Measurements from ENCODE around the gene GEMIN7.

GEMIN7 gene

DNA sequence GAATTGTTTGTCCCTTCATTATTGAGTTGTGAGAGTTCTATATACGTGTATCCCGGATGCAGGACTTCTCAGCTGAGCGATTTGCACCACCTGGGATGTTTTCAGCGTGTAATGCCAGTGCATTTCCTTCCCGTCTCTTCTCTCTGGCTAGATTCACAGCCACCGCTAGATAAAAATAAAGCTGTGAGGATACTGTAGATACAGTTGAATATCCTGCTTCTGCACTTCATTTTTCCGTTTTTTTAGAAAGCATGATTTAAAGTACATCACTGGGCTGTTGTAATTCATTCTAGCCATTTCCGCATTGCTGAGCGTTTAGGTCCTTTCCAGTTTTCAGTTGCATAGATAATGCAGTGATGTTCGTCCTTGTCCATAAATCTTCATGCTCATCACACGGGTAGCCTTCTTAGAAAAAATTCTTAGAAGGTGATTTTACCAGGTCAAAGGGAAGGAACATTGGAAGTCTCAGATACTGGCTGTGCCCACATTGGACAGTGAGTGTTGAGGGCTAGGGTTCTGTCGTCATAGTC is 28.6 kb downstream of the GEMIN7 start:
- no peak for DNase-seq

DNA sequence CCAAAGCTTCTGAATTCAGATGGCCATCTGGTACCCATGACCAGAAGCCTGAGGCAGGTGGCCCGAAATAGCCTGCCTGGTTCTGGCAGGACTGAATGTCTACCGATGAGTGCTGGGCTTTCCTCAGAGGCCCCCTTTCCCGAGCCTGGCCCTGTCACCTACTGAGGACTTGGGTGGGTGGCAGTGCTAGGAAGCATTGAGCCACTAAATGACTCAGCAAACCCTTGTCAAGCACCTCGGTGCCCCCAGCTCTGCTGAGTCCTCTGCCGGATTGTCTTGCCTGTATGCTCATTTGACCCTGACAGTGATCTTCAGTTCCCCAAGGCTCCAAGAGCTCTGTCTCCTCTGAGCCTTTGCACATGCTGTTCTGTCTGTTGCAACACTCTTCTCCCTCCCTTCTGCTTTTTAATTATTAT is 31.8 kb downstream of the GEMIN7 start:
- no peak for DNase-seq

DNA sequence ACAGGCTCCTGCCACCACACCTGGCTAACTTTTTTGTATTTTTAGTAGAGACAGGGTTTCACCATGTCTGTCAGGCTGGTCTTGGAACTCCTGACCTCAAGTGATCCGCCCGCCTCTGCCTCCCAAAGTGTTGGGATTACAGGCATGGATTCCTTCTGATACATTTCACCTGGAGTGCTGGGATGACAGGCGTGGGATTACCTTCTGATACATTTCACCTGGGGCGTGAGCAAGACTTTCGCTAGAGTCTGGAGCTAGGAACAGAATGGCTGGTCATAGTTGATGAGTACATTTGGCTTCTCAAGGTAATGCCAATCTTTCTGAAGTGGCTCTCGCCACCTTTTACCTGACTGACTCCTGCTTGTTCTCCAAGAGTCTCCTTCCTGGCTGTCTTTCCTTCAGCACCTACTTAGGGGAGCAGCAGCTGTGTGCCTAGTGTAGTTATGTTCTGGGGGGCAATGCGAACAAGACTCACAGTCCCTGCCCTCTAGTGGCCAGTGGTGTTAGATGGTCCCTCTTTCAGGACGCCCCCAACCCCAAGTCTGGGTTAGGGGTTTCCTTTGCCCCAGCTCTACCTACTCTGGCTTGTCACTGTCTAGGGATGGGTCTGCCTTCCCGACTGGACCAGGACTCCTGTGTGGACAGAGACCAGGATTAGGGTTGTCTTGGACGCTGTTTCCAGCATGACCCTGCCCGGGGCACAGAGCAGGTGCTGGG is 33.2 kb downstream of the GEMIN7 start:
- DNase-seq: no peak

DNA sequence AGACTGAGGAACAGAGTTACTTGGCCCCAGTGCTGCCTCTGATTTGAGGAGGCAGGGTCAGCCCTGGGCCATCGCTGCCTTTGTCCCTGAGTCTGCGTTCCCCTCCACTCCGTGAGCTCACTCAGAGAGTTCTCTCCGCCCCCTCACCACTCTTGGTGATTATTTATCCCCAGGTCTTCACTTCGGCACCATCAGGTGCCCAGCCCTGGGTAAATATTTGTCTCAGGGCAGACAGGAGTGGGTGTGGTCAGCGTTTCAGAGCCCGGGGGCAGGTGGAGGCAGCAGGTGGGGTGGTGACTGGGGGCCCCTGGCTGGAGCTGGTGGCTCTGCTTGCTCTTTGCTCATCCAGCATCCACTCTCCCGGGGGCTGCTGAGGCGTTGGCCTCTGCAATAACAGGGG is 34.6 kb downstream of the GEMIN7 start:
- peak; percentile 85 for DNase-seq

DNA sequence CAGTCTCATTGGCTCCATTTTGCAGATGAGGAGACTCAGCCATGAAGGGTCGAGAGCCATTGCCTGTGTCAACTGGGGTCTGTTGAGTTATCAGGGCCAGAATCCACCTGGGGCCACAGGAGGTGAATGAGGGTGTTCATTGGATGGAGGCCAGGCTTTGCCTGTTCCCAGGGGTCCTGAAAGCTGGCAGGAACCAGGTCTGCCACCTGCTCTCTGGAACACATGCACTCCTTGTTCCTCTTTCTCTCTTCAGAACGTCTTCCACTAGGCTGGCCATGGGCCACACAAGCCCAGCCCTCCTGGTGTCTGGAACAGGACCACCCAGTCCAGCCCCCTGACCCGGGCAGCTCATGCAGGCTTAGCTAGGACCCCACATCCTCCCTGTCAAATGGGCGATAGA is 35.1 kb downstream of the GEMIN7 start:
- peak; percentile 51 for DNase-seq

DNA sequence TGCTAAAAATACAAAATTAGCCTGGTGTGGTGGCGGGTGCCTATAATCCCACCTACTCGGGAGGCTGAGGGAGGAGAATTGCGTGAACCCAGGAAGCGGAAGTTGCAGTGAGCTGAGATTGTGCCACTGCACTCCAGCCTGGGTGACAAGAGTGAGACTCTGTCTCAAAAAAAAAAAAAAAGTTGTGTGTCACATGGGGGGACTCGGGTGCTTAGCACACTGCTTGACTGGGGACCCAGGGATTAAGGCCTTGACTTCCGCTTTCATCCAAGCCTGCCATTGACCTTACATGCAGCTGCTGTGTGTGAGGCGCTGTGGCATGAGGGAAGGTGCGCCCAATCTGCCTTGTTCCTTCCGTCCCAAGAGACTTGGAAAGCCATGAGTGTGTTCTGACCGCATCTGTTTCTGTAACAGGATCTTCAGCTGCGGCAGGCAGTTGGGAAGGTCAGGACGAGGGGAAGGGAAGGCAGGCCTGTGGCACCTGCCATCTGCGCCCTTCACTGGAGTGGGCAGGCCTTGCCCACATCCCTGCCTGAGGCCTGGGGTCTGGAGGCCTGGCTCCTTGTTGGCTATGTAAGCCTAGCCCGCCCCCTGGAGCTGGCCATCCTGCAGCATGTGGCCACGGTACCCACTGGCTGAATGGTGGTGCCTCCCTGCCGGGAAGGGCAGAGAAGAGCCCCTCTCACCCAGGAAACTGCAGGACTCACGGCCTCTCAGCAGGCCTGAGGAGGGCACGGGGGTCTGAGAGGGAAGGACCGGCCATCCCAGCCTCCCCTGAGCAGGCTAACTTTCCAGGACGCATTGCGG is 37.0 kb downstream of the GEMIN7 start:
- no peak for DNase-seq

DNA sequence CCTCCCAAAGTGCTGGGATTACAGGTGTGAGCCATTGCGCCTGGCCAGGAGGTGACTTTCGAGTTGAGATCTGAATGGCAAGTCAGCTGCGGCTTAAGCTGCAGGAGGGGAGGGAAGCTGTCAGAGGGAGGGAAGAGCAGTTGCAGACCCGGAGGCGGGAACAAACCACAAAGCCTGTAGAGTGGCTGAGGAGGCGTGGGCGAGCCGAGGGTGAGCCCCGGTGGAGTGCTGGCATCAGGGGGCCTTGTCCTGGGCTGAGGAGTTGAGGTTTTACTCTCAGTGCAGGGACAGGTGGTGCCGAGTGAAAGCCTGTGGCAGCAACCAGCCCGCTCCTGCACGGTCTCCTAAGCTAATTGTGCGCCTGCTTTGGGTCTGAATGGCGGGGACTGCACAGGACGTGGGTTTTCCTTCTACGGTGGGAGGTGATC is 38.1 kb downstream of the GEMIN7 start:
- DNase-seq: peak; percentile 77

DNA sequence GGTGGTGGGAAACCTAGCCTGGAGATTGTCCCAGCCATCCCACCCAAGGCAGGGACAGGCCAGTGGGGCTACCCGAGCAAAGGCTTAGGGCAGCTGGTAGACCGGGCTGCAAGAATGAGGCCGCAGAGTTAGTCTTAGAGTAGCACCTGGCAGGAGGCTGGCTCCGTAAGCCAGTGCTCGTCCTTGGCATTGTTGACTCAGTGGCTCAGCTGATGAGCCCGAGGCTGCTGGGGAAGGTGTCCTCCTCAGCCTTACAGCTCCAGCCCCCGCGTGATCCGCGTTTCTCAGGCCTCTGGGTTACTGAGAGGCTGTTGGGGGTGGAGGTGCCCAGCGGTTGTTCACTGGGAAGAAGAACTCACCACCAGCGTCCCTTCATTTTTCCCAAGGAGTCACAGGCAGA is 38.6 kb downstream of the GEMIN7 start:
- DNase-seq: peak; percentile 40

DNA sequence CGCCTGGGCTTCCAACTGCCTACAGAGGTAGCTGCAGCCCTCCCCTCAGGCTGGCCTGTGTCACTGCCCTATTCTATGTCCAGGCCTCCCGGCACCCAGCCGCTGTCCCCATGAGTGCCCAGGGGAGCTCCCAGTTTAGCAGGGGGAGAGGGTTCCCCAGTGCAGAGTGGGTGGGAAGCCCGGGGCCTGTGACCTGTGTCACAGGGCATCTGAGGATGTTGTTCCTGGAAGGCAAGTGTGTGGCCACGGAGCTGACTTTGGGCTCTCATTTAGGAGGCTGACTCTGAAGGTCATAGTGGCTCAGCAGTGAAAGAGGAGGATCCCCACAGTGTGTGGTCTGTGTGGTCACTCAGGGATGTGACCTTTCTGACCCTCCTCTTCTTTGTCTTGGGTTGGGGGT is 39.0 kb downstream of the GEMIN7 start:
- DNase-seq: no peak

DNA sequence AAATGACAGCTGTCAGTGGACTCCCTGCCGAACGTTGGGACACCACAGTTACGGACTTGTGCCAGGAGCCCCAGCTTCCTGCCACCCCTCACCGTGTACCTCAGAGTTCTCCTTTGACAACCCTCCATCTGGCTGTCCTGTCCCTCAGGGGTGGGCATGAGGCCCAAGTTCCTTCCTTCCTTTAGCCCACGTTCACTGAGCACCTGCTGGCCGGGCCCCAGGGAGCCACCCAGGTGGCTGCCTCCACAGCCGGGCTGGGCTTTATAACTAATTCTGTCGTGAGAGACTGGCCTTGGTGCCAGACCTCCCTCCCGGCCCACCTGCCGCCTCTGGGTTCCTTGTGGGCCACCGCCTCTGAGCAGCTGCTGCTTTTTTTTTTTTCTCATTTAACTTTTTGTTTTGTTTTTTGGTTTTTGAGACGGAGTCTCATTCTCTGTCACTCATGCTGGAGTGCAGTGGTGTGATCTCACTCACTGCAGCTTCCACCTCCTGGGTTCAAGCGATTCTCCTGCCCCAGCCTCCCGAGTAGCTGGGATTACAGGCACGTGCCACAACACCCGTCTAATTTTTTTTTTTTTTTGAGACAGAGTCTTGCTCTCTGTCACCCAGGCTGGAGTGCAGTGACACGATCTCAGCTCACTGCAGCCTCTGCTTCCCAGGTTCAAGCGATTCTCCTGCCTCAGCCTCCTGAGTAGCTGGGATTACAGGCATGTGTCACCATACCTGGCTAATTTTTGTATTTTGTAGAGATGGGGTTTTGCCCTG is 39.7 kb downstream of the GEMIN7 start:
- peak; percentile 33 for DNase-seq

DNA sequence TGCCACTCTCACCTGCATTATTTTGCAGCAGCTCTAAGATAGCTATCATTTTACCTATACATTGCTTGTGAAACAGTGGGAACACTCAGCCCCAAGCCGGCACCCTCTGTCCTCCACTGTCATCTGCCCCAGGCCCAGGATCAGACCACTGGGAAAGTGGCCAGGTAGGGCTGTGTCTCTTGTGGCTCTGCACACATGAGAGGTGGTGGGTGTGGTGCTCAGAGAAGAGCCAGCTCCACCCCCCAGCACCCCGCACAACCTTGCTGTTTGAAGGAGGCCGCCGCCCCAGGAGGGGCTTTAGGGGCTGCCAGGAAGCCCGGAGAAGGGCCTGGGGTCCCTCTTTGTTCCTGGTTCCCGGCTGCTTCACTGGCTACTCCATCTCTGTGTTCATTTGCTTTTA is 40.5 kb downstream of the GEMIN7 start:
- no peak for DNase-seq

DNA sequence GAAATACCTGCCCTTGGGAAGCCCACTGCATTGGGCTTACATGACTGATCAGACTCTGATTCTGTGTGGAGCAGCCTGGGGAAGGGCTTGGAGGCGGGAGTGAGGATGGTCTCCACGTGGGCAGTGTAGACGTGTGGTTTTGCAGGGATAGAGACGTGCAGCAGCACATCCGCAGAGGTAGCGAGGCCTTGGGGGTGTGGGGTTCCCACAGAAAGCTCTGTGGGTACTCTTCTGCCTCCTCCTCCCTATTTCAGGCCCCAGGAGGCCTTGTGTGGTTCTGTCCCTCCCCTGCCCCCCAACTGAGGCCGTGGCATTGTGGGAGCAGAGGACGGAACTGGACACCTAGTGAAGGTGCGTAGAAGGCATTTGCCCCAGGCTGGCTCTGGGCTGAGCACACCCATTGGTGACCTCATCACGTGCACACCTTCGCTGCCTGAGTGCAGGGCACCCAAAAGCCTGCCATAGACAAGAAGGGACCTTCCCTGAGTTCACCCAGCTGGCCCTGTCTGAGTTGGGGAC is 42.8 kb downstream of the GEMIN7 start:
- DNase-seq: no peak

DNA sequence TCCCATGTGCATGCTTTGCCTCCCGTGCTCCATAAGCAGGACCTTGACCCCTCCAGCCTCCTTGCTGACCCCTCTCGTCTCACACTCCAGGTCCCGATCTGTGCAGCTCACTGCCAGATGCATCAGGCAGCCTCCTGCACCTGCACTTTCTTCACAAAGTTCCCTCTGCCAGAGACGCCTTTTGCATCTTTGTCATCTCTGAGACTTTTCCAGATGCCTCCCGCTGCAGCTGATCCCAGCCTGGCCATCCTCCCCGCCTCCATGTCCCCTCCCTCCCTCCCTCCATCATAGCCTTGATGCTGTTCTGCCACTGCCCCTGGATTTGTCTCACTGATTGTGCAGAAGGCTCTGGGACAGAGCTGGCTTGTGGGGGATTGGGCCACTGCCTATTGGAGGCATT is 43.8 kb downstream of the GEMIN7 start:
- no peak for DNase-seq

DNA sequence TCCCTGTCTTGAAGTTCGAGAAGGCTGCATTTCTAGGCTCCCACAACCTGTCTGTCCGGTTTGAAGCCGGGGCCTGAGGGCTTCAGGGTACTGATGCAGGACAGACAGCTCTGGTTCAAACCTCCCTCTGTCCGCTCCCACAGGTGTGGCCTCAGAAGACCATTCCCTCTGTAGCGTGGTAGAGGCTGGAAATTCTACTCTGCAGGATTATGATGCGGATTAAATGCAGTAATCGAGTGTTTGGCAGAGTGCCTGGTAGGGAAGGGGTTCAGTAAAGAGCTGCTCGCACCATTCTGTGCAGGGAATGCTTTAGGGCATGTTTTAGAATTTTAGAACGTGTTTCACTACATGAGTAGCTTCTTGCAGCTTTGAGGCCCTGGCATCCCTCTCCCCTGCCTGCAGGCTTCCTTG is 44.4 kb downstream of the GEMIN7 start:
- peak; percentile 17 for DNase-seq

DNA sequence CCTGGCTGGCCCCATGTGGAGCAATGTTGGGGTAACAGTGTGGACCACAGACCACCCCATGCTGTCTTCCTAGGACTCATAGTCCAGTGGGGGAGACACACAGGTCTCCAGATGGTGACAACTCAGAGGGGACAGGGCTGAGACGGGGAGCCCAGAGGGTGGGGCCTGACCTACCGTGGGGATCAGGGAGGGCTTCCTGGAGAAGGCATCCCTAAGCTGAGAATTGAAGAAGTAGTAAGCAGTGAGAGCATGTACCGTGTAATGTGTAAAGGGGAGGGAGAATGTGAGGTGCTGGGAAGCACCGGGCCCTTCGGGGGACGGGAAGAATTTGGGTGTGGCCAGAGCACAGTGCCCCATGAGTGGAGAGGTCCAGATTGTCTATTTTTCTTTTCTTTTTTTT is 45.0 kb downstream of the GEMIN7 start:
- DNase-seq: no peak

DNA sequence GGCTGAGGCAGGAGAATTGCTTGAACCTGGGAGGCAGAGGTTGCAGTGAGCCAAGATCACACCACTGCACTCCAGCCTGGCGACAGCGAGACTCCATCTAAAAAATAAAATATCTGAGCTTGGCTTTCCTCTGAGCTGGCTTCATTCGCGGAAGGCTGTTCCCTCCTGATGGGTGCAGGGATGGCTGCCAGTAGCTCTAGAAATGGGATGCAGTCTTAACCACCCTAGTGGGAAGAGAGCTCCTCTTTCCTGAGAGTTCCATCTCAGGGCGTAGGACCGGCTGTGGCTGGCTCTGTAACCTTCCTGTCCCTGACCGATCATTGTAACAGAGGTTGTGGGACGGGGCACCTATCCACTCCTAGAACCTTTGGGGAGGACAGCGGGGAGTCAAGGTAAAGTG is 46.3 kb downstream of the GEMIN7 start:
- no peak for DNase-seq

DNA sequence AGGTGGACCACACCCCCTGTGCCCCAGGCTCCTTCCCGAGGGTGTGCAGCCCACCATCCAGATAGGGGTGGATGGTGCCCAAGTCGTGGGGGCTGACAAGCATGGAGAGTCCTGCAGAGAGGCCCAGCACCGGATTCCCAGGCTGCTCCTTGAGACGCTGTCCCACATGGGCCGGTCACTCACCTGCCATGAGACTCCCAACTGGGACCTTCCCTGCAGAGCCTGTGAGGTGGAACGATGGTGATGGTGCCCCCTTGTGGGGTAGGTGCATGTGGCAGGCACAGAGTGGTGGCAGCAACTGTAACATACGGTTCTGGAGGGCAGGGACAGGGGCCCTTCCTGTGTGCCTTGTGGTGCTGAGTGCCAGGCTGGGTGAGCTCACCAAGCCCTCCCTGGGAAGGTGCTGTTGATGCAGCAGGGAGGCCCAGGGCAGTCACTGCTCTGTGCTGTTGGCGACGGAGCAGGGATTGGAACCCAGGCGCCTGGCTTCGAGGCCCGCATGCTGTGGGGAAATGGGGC is 47.0 kb downstream of the GEMIN7 start:
- peak; percentile 29 for DNase-seq

DNA sequence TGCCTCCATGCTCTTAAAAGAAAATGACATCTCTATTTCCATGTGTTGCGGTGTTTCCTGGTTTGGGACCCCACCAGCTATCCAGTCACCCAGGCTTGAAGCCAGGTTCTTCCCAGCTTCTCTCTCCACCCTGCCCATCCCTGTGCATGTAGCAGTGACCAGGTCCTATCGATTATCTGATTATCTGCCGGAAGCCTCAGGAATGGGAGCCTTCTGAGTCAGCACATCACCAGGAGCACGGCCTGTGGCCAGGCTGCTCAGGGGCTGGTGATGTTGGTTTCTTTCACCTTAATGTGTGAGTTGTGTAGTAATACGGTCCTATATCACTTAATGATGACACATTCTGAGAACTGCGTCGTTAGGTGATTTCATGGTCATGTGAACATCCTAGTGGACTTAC is 47.6 kb downstream of the GEMIN7 start:
- DNase-seq: no peak

DNA sequence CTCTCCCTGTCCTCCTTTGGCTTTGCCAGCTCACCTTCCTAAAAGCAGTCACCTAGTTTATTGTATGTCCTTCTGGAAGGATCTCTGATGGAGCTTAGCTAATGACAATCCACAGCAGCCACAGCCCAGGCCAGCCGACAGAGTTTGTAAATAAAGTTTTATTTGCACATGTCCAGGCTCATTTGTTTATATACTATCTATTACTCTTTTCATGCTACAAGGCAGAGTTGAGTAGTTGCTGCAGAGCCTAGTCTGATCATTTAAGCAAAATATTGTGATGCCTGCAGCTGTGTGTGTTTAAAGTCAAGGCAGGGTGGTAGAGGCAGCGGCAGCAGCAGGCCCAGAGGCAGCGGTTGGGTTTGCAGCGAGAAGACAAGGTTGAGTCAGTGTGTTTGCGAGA is 49.1 kb downstream of the GEMIN7 start:
- DNase-seq: peak; percentile 33

DNA sequence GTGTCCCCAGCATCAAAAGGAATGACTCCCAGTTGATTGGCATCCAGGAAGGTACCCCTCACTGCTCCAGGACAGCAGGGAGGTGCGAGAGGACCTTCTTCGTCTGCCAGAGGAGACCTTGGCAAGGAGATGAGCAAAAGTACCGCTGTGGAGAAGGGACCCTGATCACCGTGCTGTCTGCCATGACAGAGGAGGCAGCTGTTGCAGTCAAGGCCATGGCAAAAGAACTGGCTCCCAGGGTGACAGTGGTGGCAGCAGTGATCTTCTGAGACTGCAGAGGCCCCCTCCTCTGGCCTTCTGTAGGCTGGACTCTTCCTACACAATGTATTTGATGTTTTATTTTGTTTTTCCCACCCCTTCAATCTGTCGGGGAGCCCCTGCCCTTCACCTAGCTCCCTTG is 49.7 kb downstream of the GEMIN7 start:
- DNase-seq: no peak

DNA sequence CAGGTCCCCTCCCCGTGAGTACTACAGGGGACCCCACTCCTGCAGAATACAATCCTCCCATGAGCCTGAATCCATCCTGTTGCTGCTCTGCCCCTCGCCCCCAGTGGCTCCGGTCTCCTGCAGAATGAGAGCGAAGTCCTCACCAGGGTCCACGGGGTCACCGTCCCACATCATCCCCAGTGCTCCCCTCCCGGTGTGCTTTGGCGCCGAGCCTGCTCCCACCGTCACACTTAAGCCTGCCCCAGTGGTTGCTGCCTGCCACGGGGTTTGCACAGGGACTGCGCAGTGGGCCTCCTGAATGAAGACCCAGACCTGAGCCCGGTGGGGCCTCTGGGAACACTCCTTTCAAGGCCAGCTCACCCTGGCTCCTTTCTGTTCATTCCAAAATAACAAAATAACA is 51.2 kb downstream of the GEMIN7 start:
- no peak for DNase-seq

DNA sequence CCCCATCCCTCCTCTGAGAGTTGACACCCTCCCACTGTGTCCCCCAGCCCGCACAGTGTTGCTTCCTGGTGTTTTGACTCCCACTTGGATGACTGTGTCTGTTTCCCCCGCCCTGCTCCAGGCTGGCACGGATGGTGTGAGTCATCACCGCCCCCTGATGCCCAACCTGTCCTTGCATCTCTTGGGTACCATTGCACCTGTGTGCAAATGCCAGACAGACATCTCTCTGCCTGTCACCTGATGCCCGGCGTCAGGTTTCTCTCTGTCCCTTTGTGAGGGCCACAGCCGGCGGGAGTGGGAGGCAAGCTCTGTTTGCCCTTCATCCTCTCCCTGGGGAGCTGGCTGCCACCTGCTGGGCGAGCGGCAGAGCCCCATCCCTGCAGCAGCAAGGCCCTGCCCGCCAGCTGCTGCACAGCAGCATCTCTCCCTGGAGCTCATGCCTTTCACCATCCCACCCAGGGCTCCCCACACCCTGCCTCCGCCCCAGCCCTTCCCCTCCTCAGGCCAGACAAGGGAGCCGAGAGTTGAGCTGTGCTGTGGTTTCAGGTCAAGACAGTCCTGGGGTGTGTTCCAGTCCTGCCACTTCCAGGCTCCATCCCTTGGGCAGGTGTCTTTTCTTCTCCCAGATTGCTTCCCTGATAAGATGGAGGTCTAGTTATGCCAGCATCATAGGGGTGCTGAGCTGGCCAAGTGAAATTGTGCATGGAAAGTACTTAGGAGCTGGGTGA is 52.0 kb downstream of the GEMIN7 start:
- DNase-seq: peak; percentile 97

Measured in NCI-H345 (cell line).